NK-92 treated with Interleukin-12 subunit alpha and Interleukin-12 subunit beta, amount 100 ng/mL, for 24 hours (cell line): ENCODE data around the gene GSG1L.
"Not testable (repeated sequence)": the region's sequence is repeated elsewhere in the genome, so short reads cannot be mapped to it uniquely, and the experiment has no call there.

ENCODE experiments used
- DNase-seq: peaks from one replicate; lab custom pipeline; 2025; lab: John Stamatoyannopoulos, UW

The GSG1L gene

GRCh38 chr16:27980919-27981700, 82.4 kb downstream of the GSG1L start:
- DNase-seq: no peak

- no peak for DNase-seq
Measured at GRCh38 chr16:27980076-27980775, 83.3 kb downstream of the GSG1L start.

- not testable (repeated sequence) for DNase-seq
Measured at GRCh38 chr16:27979668-27980067, 83.8 kb downstream of the GSG1L start.

- no peak for DNase-seq
Measured at GRCh38 chr16:27978876-27979275, 84.6 kb downstream of the GSG1L start.

- DNase-seq: no peak
Measured at GRCh38 chr16:27977966-27978365, 85.5 kb downstream of the GSG1L start.

- DNase-seq: no peak
Measured at GRCh38 chr16:27976990-27977389, 86.5 kb downstream of the GSG1L start.

- DNase-seq: no peak
Measured at GRCh38 chr16:27974896-27975540, 88.5 kb downstream of the GSG1L start.

- no peak for DNase-seq
Measured at GRCh38 chr16:27973678-27974077, 89.8 kb downstream of the GSG1L start.

GRCh38 chr16:27972500-27972899, 91.0 kb downstream of the GSG1L start:
- DNase-seq: peak; percentile 17

GRCh38 chr16:27969574-27969973, 93.9 kb downstream of the GSG1L start:
- DNase-seq: no peak

- DNase-seq: no peak
Measured at GRCh38 chr16:27967169-27967568, 96.3 kb downstream of the GSG1L start.

- DNase-seq: no peak
Measured at GRCh38 chr16:27966756-27967155, 96.8 kb downstream of the GSG1L start.

GRCh38 chr16:27965801-27966200, 97.7 kb downstream of the GSG1L start:
- DNase-seq: no peak

GRCh38 chr16:27963471-27963965, 100.0 kb downstream of the GSG1L start:
- no peak for DNase-seq

- DNase-seq: no peak
Measured at GRCh38 chr16:27962197-27962596, 101.3 kb downstream of the GSG1L start.

GRCh38 chr16:27961296-27961620, 102.3 kb downstream of the GSG1L start:
- no peak for DNase-seq

- no peak for DNase-seq
Measured at GRCh38 chr16:27960619-27961295, 102.8 kb downstream of the GSG1L start.

- DNase-seq: no peak
Measured at GRCh38 chr16:27959914-27960313, 103.6 kb downstream of the GSG1L start.

- DNase-seq: no peak
Measured at GRCh38 chr16:27954191-27954590, 109.3 kb downstream of the GSG1L start.

- no peak for DNase-seq
Measured at GRCh38 chr16:27952811-27953210, 110.7 kb downstream of the GSG1L start.

GRCh38 chr16:27951489-27952120, 111.9 kb downstream of the GSG1L start:
- DNase-seq: no peak
